ENCODE results near the gene MYOC.

DNA sequence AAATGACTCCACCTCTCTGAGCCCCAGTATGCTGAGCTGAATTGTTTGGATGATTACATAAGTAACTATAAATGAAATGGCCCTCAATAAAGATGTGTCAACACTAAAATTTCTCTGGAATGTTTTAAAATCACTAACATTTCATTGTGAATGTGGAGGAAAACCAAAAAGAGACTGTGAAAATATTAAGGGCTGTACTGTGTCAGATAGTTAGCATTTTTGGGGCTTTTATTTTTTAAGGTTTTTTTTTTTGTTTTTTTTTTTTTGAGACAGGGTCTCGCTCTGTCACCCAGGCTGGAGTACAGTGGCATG is 6.3 kb downstream of the MYOC start:
- TF ChIP-seq, protein P1, sequence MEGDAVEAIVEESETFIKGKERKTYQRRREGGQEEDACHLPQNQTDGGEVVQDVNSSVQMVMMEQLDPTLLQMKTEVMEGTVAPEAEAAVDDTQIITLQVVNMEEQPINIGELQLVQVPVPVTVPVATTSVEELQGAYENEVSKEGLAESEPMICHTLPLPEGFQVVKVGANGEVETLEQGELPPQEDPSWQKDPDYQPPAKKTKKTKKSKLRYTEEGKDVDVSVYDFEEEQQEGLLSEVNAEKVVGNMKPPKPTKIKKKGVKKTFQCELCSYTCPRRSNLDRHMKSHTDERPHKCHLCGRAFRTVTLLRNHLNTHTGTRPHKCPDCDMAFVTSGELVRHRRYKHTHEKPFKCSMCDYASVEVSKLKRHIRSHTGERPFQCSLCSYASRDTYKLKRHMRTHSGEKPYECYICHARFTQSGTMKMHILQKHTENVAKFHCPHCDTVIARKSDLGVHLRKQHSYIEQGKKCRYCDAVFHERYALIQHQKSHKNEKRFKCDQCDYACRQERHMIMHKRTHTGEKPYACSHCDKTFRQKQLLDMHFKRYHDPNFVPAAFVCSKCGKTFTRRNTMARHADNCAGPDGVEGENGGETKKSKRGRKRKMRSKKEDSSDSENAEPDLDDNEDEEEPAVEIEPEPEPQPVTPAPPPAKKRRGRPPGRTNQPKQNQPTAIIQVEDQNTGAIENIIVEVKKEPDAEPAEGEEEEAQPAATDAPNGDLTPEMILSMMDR (IDR thresholded peaks at IDR 0.05; ENCODE audit: insufficient read depth, low read depth, low read length): no peak
- TF ChIP-seq EZH2 (IDR thresholded peaks at IDR 0.05; ENCODE audit: insufficient read depth, low read length): no peak

All from astrocyte (in vitro differentiated cells and primary cell).